K562 (cell line): ENCODE data around the gene SDHC. TPM values are rescaled to one million over a fixed set of nuclear protein-coding genes. Genes with fewer than 3 reads are reported as not detected.

ENCODE experiments used
- ATF7 ChIP-seq: fragments of 450-650 bp; IDR thresholded peaks from 2 replicates; pipeline ENCODE4 v1.7.1; 2014; ENCODE audit warnings: mild to moderate bottlenecking, moderate library complexity
- BRCA1 ChIP-seq, 2 experiments: fragments of 450-650 bp in 1 of 2; sonication (generic) in 1 of 2; formaldehyde crosslinking in 1 of 2; IDR thresholded peaks; 2 replicates each; pipeline versions ENCODE4 v1.5.0 to v1.6.1; 2017 to 2020; ENCODE audit warnings: mild to moderate bottlenecking in 1 of 2, missing genetic modification reagents in 1 of 2
- CREB3L1 ChIP-seq: fragments of 450-650 bp; IDR thresholded peaks from 2 replicates; pipeline ENCODE4 v1.6.1; 2014; ENCODE audit warnings: low read depth, mild to moderate bottlenecking, moderate library complexity, borderline replicate concordance
- KHSRP ChIP-seq: fragments of 450-650 bp; IDR thresholded peaks from 2 replicates; pipeline ENCODE4 v1.6.1; 2017
- LARP7 ChIP-seq: fragments of 450-650 bp; IDR thresholded peaks from 2 replicates; pipeline ENCODE4 v1.6.1; 2016
- NR2F6 ChIP-seq: fragments of 450-650 bp; formaldehyde crosslinking; IDR thresholded peaks from 2 replicates; pipeline ENCODE4 v1.4.0; 2020; ENCODE audit warnings: mild to moderate bottlenecking
- PHF8 ChIP-seq: fragments of 200-600 bp; sonication (generic); IDR thresholded peaks from 2 replicates; pipeline ENCODE4 v1.6.1; 2012; ENCODE audit warnings: mixed run types, mild to moderate bottlenecking, inconsistent platforms, low read length, moderate library complexity, borderline replicate concordance
- SIX5 ChIP-seq, 2 experiments: IDR thresholded peaks; 2 replicates each; pipeline ENCODE4 v1.6.1; 2011; ENCODE audit warnings: low read length in 2 of 2, borderline replicate concordance in 1 of 2, low read depth in 1 of 2, mild to moderate bottlenecking in 1 of 2, moderate library complexity in 1 of 2; ENCODE audit not compliant: insufficient read depth in 1 of 2
- TFAP4 ChIP-seq: sonication (generic); formaldehyde crosslinking; IDR thresholded peaks from 2 replicates; pipeline ENCODE4 v1.8.0; 2022; ENCODE audit warnings: missing genetic modification reagents, mild to moderate bottlenecking, moderate library complexity, borderline replicate concordance
- THRAP3 ChIP-seq: fragments of 450-650 bp; IDR thresholded peaks from 2 replicates; pipeline ENCODE4 v1.6.1; 2016; ENCODE audit warnings: mild to moderate bottlenecking, inconsistent platforms, borderline replicate concordance
- TOE1 ChIP-seq, 2 experiments: fragments of 450-650 bp in 1 of 2; sonication (generic) in 1 of 2; formaldehyde crosslinking in 1 of 2; IDR thresholded peaks; 2 replicates each; pipeline versions ENCODE4 v1.7.1 to v1.8.0; 2016 to 2022; ENCODE audit warnings: borderline replicate concordance in 2 of 2, mild to moderate bottlenecking in 2 of 2, antibody characterized with exemption in 1 of 2, inconsistent platforms in 1 of 2, low read depth in 1 of 2, missing genetic modification reagents in 1 of 2, moderate library complexity in 1 of 2
- USF2 ChIP-seq: sonication (generic); formaldehyde crosslinking; IDR thresholded peaks from 2 replicates; pipeline ENCODE4 v1.5.0; 2020; ENCODE audit warnings: missing genetic modification reagents
- ZFP36 ChIP-seq: fragments of 150-350 bp; IDR thresholded peaks from 2 replicates; pipeline ENCODE4 v1.6.1; 2018; ENCODE audit warnings: low read length, low read depth; ENCODE audit not compliant: partially characterized antibody
- ZNF184 ChIP-seq: sonication (generic); formaldehyde crosslinking; IDR thresholded peaks from 2 replicates; pipeline ENCODE4 v1.5.0; 2020; ENCODE audit warnings: missing genetic modification reagents
- ZNF3 ChIP-seq: fragments of 250-450 bp; sonication (Bioruptor Pico); IDR thresholded peaks from 2 replicates; pipeline ENCODE4 v1.5.0; 2021; ENCODE audit warnings: mild to moderate bottlenecking, moderate library complexity
- ZNF408 ChIP-seq: fragments of 250-450 bp; sonication (Bioruptor Pico); IDR thresholded peaks from 2 replicates; pipeline ENCODE4 v1.4.0; 2020; ENCODE audit warnings: low read depth, mild to moderate bottlenecking, moderate library complexity
- ZNF431 ChIP-seq: sonication (generic); formaldehyde crosslinking; IDR thresholded peaks from 2 replicates; pipeline ENCODE4 v1.8.0; 2022; ENCODE audit warnings: mild to moderate bottlenecking, missing genetic modification reagents
- polyA plus RNA-seq, 8 experiments: library from polyadenylated mRNA; depleted of rRNA in 4 of 8; stranded (reverse) in 5 of 8; unstranded in 3 of 8; fragments of >200 nt; fragmentation: Nextera tagmentation in 2 of 8; fragmentation: Illumina TruSeq in 1 of 8; extraction: Ambion mirVana in 2 of 8; extraction: Trizol in 1 of 8; gene quantifications; 2 replicates each; pipeline versions ENCODE4 v1.2.1 to v1.2.3, GENCODE V29; 2011 to 2014; ENCODE audit warnings: inconsistent platforms in 1 of 8, missing spikeins in 1 of 8
- total RNA-seq, 7 experiments: library from RNA; depleted of rRNA in 6 of 7; stranded (reverse); fragments of >200 nt in 6 of 7; fragmentation: Illumina TruSeq in 2 of 7; extraction: Trizol in 2 of 7; gene quantifications; 2 replicates each; pipeline versions ENCODE4 v1.2.1 to v1.2.3, GENCODE V29; 2011 to 2021; ENCODE audit warnings: low replicate concordance in 1 of 7
- TF ChIP-seq, protein P1 (sequence below): fragments of 250-450 bp; sonication (Bioruptor Pico); IDR thresholded peaks from 2 replicates; pipeline ENCODE4 v1.8.0; 2021; ENCODE audit warnings: moderate library complexity, mild to moderate bottlenecking, inconsistent platforms
- TF ChIP-seq, protein P2 (sequence below), 2 experiments: IDR thresholded peaks; 2 replicates each; pipeline ENCODE4 v1.6.1; 2012; ENCODE audit warnings: improper control_type of control experiment in 2 of 2, low read depth in 2 of 2, low read length in 2 of 2, borderline replicate concordance in 1 of 2

SDHC gene
- total and polyA plus RNA-seq, 9 of the 15 experiments (the other 6 are each of a cell fraction or from before 2014, with no cell fraction given), result 7.7 to 309 (median 174) TPM

DNA sequence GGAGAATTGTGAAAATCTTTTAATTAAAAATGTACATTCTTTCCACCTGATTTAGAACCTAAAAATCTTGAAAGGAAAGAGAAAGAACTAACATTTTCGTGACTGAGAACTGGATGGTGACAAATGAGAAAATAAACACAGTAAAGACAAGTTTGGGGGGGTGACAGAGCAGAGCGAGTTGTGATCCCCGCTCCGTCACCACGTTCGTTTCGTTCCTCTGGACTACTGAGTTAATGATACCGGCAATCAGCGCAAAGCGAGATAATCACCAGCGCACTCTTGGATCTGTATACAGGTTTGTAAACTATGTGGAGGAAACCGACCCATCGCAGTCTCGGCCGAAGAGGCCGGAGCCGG is 84.7 kb downstream of the SDHC start (continued):
- no peak for TF ChIP-seq TFAP4 (CRISPR knock-in tag)
- TF ChIP-seq ZNF3, result peak; percentile 87
- TF ChIP-seq ZNF408 (CRISPR knock-in tag), result no peak
- no peak for TF ChIP-seq KHSRP
- TF ChIP-seq CREB3L1, result no peak
- 0 out of 2 replicates have a peak, but pooled peaks have one; percentile 2 for TF ChIP-seq THRAP3
- TF ChIP-seq, protein P1, sequence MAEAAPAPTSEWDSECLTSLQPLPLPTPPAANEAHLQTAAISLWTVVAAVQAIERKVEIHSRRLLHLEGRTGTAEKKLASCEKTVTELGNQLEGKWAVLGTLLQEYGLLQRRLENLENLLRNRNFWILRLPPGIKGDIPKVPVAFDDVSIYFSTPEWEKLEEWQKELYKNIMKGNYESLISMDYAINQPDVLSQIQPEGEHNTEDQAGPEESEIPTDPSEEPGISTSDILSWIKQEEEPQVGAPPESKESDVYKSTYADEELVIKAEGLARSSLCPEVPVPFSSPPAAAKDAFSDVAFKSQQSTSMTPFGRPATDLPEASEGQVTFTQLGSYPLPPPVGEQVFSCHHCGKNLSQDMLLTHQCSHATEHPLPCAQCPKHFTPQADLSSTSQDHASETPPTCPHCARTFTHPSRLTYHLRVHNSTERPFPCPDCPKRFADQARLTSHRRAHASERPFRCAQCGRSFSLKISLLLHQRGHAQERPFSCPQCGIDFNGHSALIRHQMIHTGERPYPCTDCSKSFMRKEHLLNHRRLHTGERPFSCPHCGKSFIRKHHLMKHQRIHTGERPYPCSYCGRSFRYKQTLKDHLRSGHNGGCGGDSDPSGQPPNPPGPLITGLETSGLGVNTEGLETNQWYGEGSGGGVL (CRISPR knock-in tag), result no peak
- no peak for TF ChIP-seq USF2 (CRISPR knock-in tag)
- TF ChIP-seq ZNF184 (CRISPR knock-in tag), result no peak
- no peak for TF ChIP-seq BRCA1 (IDR thresholded peaks at IDR 0.05)
- TF ChIP-seq BRCA1 (CRISPR knock-in tag; IDR thresholded peaks at IDR 0.05), result no peak
- TF ChIP-seq ZNF431 (CRISPR knock-in tag), result no peak
- no peak for TF ChIP-seq TOE1 (IDR thresholded peaks at IDR 0.05; ENCODE audit: borderline replicate concordance)
- TF ChIP-seq TOE1 (CRISPR knock-in tag; IDR thresholded peaks at IDR 0.05; ENCODE audit: borderline replicate concordance, low read depth), result no peak
- TF ChIP-seq, protein P2, sequence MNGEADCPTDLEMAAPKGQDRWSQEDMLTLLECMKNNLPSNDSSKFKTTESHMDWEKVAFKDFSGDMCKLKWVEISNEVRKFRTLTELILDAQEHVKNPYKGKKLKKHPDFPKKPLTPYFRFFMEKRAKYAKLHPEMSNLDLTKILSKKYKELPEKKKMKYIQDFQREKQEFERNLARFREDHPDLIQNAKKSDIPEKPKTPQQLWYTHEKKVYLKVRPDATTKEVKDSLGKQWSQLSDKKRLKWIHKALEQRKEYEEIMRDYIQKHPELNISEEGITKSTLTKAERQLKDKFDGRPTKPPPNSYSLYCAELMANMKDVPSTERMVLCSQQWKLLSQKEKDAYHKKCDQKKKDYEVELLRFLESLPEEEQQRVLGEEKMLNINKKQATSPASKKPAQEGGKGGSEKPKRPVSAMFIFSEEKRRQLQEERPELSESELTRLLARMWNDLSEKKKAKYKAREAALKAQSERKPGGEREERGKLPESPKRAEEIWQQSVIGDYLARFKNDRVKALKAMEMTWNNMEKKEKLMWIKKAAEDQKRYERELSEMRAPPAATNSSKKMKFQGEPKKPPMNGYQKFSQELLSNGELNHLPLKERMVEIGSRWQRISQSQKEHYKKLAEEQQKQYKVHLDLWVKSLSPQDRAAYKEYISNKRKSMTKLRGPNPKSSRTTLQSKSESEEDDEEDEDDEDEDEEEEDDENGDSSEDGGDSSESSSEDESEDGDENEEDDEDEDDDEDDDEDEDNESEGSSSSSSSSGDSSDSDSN (IDR thresholded peaks at IDR 0.05; ENCODE audit: borderline replicate concordance in 1 of 2, low read depth in 2 of 2, low read length in 2 of 2), result no peak
- no peak for TF ChIP-seq NR2F6 (CRISPR knock-in tag)
- no peak for TF ChIP-seq LARP7
- no peak for TF ChIP-seq ZFP36
- no peak for TF ChIP-seq ATF7
- no peak for TF ChIP-seq SIX5 (IDR thresholded peaks at IDR 0.05; ENCODE audit: borderline replicate concordance in 1 of 2, insufficient read depth in 1 of 2, low read depth in 1 of 2, low read length in 2 of 2)
- TF ChIP-seq PHF8, result 0 out of 2 replicates have a peak, but pooled peaks have one; percentile 93
